ENCODE results near the gene GRPEL1.

The GRPEL1 gene

DNA sequence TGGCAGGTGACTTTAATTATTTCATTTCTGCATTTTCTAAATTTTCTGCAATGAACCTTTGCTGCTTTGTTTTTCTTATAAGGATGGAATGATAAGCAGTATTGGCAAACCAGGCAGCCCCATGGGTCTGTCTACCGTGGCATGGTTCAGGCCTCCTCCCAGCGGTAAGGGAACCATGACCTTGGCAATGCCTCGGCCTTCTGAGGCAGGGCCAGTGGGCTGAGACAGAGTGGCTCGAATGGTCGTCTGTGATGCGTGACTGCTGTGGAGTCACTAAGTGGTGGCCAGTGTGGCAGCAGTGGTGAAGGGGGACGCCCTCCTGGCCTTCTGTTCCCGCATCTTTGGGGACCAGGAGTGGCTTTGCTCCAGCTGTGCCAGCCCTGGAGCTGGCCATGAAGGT is 43.6 kb upstream of the GRPEL1 start:
- TF ChIP-seq SIN3A (IDR thresholded peaks at IDR 0.05; ENCODE audit: borderline replicate concordance, insufficient read depth, low read length) (no peak), TAF1 (IDR thresholded peaks at IDR 0.05; ENCODE audit: borderline replicate concordance, insufficient read depth, low read length) (no peak), POLR2AphosphoS5 (IDR thresholded peaks at IDR 0.05; ENCODE audit: low read depth, low read length) (no peak), REST (IDR thresholded peaks at IDR 0.05; ENCODE audit: insufficient read depth in 1 of 2, low read depth in 2 of 2, low read length in 2 of 2) (no peak), FOXP2 (optimal IDR thresholded peaks at IDR 0.05; ENCODE audit: borderline replicate concordance, extremely low read depth, extremely low read length, insufficient read depth) (no peak)

GRCh38 chr4:7110546-7110945 is 42.7 kb upstream of the GRPEL1 start:
- TF ChIP-seq REST (IDR thresholded peaks at IDR 0.05; ENCODE audit: insufficient read depth in 1 of 2, low read depth in 2 of 2, low read length in 2 of 2) (no peak), SIN3A (IDR thresholded peaks at IDR 0.05; ENCODE audit: borderline replicate concordance, insufficient read depth, low read length) (no peak), FOXP2 (optimal IDR thresholded peaks at IDR 0.05; ENCODE audit: borderline replicate concordance, extremely low read depth, extremely low read length, insufficient read depth) (no peak), POLR2AphosphoS5 (IDR thresholded peaks at IDR 0.05; ENCODE audit: low read depth, low read length) (no peak), TAF1 (IDR thresholded peaks at IDR 0.05; ENCODE audit: borderline replicate concordance, insufficient read depth, low read length) (no peak)

GRCh38 chr4:7109169-7109568 is 41.3 kb upstream of the GRPEL1 start:
- TF ChIP-seq SIN3A (IDR thresholded peaks at IDR 0.05; ENCODE audit: borderline replicate concordance, insufficient read depth, low read length) (no peak), FOXP2 (optimal IDR thresholded peaks at IDR 0.05; ENCODE audit: borderline replicate concordance, extremely low read depth, extremely low read length, insufficient read depth) (no peak), REST (IDR thresholded peaks at IDR 0.05; ENCODE audit: insufficient read depth in 1 of 2, low read depth in 2 of 2, low read length in 2 of 2) (no peak), POLR2AphosphoS5 (IDR thresholded peaks at IDR 0.05; ENCODE audit: low read depth, low read length) (no peak), TAF1 (IDR thresholded peaks at IDR 0.05; ENCODE audit: borderline replicate concordance, insufficient read depth, low read length) (no peak)

GRCh38 chr4:7108660-7109059 is 40.8 kb upstream of the GRPEL1 start:
- TF ChIP-seq FOXP2 (optimal IDR thresholded peaks at IDR 0.05; ENCODE audit: borderline replicate concordance, extremely low read depth, extremely low read length, insufficient read depth) (no peak), REST (IDR thresholded peaks at IDR 0.05; ENCODE audit: insufficient read depth in 1 of 2, low read depth in 2 of 2, low read length in 2 of 2) (no peak), TAF1 (IDR thresholded peaks at IDR 0.05; ENCODE audit: borderline replicate concordance, insufficient read depth, low read length) (no peak), SIN3A (IDR thresholded peaks at IDR 0.05; ENCODE audit: borderline replicate concordance, insufficient read depth, low read length) (no peak), POLR2AphosphoS5 (IDR thresholded peaks at IDR 0.05; ENCODE audit: low read depth, low read length) (no peak)
